ENCODE results near the gene MTHFS.

The MTHFS gene

GRCh38 chr15:79868554-79868953 lies 28.3 kb downstream of the MTHFS start:
- Histone ChIP-seq H3K9me3 (ENCODE audit: control insufficient read depth, low read depth, low read length) (no peaks in the 10 kb centered on the region), H3K4me1 (ENCODE audit: control insufficient read depth, low read depth, low read length) (no peaks in the 10 kb centered on the region), H3K27me3 (ENCODE audit: control insufficient read depth, insufficient read depth, low read length) (no peaks in the 10 kb centered on the region), H3K27ac (ENCODE audit: low read length) (no peak overlapping the region), H3K36me3 (ENCODE audit: control insufficient read depth, low read depth, low read length) (no peaks in the 10 kb centered on the region), H3K9ac (ENCODE audit: low read length) (no peak overlapping the region), H3K4me3 (ENCODE audit: low read length) (no peak overlapping the region)

- Histone ChIP-seq H3K4me3 (ENCODE audit: low read length) (no peak overlapping the region), H3K4me1 (ENCODE audit: control insufficient read depth, low read depth, low read length) (no peaks in the 10 kb centered on the region), H3K9me3 (ENCODE audit: control insufficient read depth, low read depth, low read length) (no peaks in the 10 kb centered on the region), H3K27me3 (ENCODE audit: control insufficient read depth, insufficient read depth, low read length) (no peaks in the 10 kb centered on the region), H3K36me3 (ENCODE audit: control insufficient read depth, low read depth, low read length) (no peaks in the 10 kb centered on the region), H3K9ac (ENCODE audit: low read length) (no peak overlapping the region), H3K27ac (ENCODE audit: low read length) (no peak overlapping the region)
Measured at GRCh38 chr15:79863886-79864285, 32.9 kb downstream of the MTHFS start.

GRCh38 chr15:79862191-79862590 lies 34.6 kb downstream of the MTHFS start:
- Histone ChIP-seq H3K9me3 (ENCODE audit: control insufficient read depth, low read depth, low read length) (no peaks in the 10 kb centered on the region), H3K27ac (ENCODE audit: low read length) (no peak overlapping the region), H3K4me3 (ENCODE audit: low read length) (no peak overlapping the region), H3K36me3 (ENCODE audit: control insufficient read depth, low read depth, low read length) (no peaks in the 10 kb centered on the region), H3K4me1 (ENCODE audit: control insufficient read depth, low read depth, low read length) (no peaks in the 10 kb centered on the region), H3K27me3 (ENCODE audit: control insufficient read depth, insufficient read depth, low read length) (no peaks in the 10 kb centered on the region), H3K9ac (ENCODE audit: low read length) (no peak overlapping the region)

GRCh38 chr15:79860661-79861060 lies 36.2 kb downstream of the MTHFS start:
- no peak overlapping the region for H3K27ac ChIP-seq (ENCODE audit: low read length)
- H3K4me3 ChIP-seq (ENCODE audit: low read length) = no peak overlapping the region
- H3K9me3 ChIP-seq (ENCODE audit: control insufficient read depth, low read depth, low read length) = no peaks in the 10 kb centered on the region
- no peaks in the 10 kb centered on the region for H3K4me1 ChIP-seq (ENCODE audit: control insufficient read depth, low read depth, low read length)
- H3K27me3 ChIP-seq (ENCODE audit: control insufficient read depth, insufficient read depth, low read length) = no peaks in the 10 kb centered on the region
- no peaks in the 10 kb centered on the region for H3K36me3 ChIP-seq (ENCODE audit: control insufficient read depth, low read depth, low read length)
- H3K9ac ChIP-seq (ENCODE audit: low read length) = no peak overlapping the region

GRCh38 chr15:79858469-79858868 lies 38.3 kb downstream of the MTHFS start:
- H3K36me3 ChIP-seq (ENCODE audit: control insufficient read depth, low read depth, low read length) = no peaks in the 10 kb centered on the region
- no peaks in the 10 kb centered on the region for H3K9me3 ChIP-seq (ENCODE audit: control insufficient read depth, low read depth, low read length)

GRCh38 chr15:79853492-79854328 lies 43.1 kb downstream of the MTHFS start:
- H3K9me3 ChIP-seq (ENCODE audit: control insufficient read depth, low read depth, low read length) = no peaks in the 10 kb centered on the region
- no peaks in the 10 kb centered on the region for H3K36me3 ChIP-seq (ENCODE audit: control insufficient read depth, low read depth, low read length)
- H3K27ac ChIP-seq (ENCODE audit: low read length) = no peak overlapping the region
- H3K4me3 ChIP-seq (ENCODE audit: low read length) = no peak overlapping the region
- H3K9ac ChIP-seq (ENCODE audit: low read length) = no peak overlapping the region
- peaks cover 4% of the 10 kb centered on the region for H3K4me1 ChIP-seq (ENCODE audit: control insufficient read depth, low read depth, low read length)
- H3K27me3 ChIP-seq (ENCODE audit: control insufficient read depth, insufficient read depth, low read length) = no peaks in the 10 kb centered on the region

More at GRCh38 chr15:79858469-79858868, 38.3 kb downstream of the MTHFS start:
- H3K27me3 ChIP-seq (ENCODE audit: control insufficient read depth, insufficient read depth, low read length) = no peaks in the 10 kb centered on the region
- H3K27ac ChIP-seq (ENCODE audit: low read length) = no peak overlapping the region
- H3K4me1 ChIP-seq (ENCODE audit: control insufficient read depth, low read depth, low read length) = peaks cover 4% of the 10 kb centered on the region
- H3K9ac ChIP-seq (ENCODE audit: low read length) = no peak overlapping the region
- H3K4me3 ChIP-seq (ENCODE audit: low read length) = no peak overlapping the region

GRCh38 chr15:79849789-79850188 lies 47.0 kb downstream of the MTHFS start:
- Histone ChIP-seq H3K27me3 (ENCODE audit: control insufficient read depth, insufficient read depth, low read length) (no peaks in the 10 kb centered on the region), H3K4me1 (ENCODE audit: control insufficient read depth, low read depth, low read length) (peaks cover 4% of the 10 kb centered on the region), H3K9ac (ENCODE audit: low read length) (no peak overlapping the region), H3K36me3 (ENCODE audit: control insufficient read depth, low read depth, low read length) (peaks cover 3% of the 10 kb centered on the region), H3K9me3 (ENCODE audit: control insufficient read depth, low read depth, low read length) (no peaks in the 10 kb centered on the region), H3K27ac (ENCODE audit: low read length) (no peak overlapping the region), H3K4me3 (ENCODE audit: low read length) (no peak overlapping the region)

GRCh38 chr15:79846539-79846938 lies 50.3 kb downstream of the MTHFS start:
- no peaks in the 10 kb centered on the region for H3K27me3 ChIP-seq (ENCODE audit: control insufficient read depth, insufficient read depth, low read length)
- no peak overlapping the region for H3K9ac ChIP-seq (ENCODE audit: low read length)
- H3K9me3 ChIP-seq (ENCODE audit: control insufficient read depth, low read depth, low read length) = no peaks in the 10 kb centered on the region
- H3K4me3 ChIP-seq (ENCODE audit: low read length) = no peak overlapping the region
- no peak overlapping the region for H3K27ac ChIP-seq (ENCODE audit: low read length)
- H3K4me1 ChIP-seq (ENCODE audit: control insufficient read depth, low read depth, low read length) = no peaks in the 10 kb centered on the region
- H3K36me3 ChIP-seq (ENCODE audit: control insufficient read depth, low read depth, low read length) = peaks cover 6% of the 10 kb centered on the region

GRCh38 chr15:79844221-79844620 lies 52.6 kb downstream of the MTHFS start:
- Histone ChIP-seq H3K9me3 (ENCODE audit: control insufficient read depth, low read depth, low read length) (no peaks in the 10 kb centered on the region), H3K4me3 (ENCODE audit: low read length) (no peak overlapping the region), H3K4me1 (ENCODE audit: control insufficient read depth, low read depth, low read length) (no peaks in the 10 kb centered on the region), H3K9ac (ENCODE audit: low read length) (no peak overlapping the region), H3K36me3 (ENCODE audit: control insufficient read depth, low read depth, low read length) (peaks cover 10% of the 10 kb centered on the region), H3K27me3 (ENCODE audit: control insufficient read depth, insufficient read depth, low read length) (no peaks in the 10 kb centered on the region), H3K27ac (ENCODE audit: low read length) (no peak overlapping the region)

GRCh38 chr15:79837846-79838245 lies 59.0 kb downstream of the MTHFS start:
- Histone ChIP-seq H3K4me3 (ENCODE audit: low read length) (no peak overlapping the region), H3K4me1 (ENCODE audit: control insufficient read depth, low read depth, low read length) (no peaks in the 10 kb centered on the region), H3K9me3 (ENCODE audit: control insufficient read depth, low read depth, low read length) (no peaks in the 10 kb centered on the region), H3K9ac (ENCODE audit: low read length) (no peak overlapping the region), H3K27ac (ENCODE audit: low read length) (no peak overlapping the region), H3K36me3 (ENCODE audit: control insufficient read depth, low read depth, low read length) (peaks cover 4% of the 10 kb centered on the region), H3K27me3 (ENCODE audit: control insufficient read depth, insufficient read depth, low read length) (no peaks in the 10 kb centered on the region)

GRCh38 chr15:79834495-79834894 lies 62.3 kb downstream of the MTHFS start:
- Histone ChIP-seq H3K36me3 (ENCODE audit: control insufficient read depth, low read depth, low read length) (no peaks in the 10 kb centered on the region), H3K9ac (ENCODE audit: low read length) (no peak overlapping the region), H3K4me3 (ENCODE audit: low read length) (no peak overlapping the region), H3K4me1 (ENCODE audit: control insufficient read depth, low read depth, low read length) (no peaks in the 10 kb centered on the region), H3K9me3 (ENCODE audit: control insufficient read depth, low read depth, low read length) (no peaks in the 10 kb centered on the region), H3K27me3 (ENCODE audit: control insufficient read depth, insufficient read depth, low read length) (no peaks in the 10 kb centered on the region), H3K27ac (ENCODE audit: low read length) (no peak overlapping the region)
